WTC11 (cell line): ENCODE measurements around the gene ASB14.

Source experiments
- ESRRA ChIP-seq: sonication (generic); formaldehyde crosslinking; IDR thresholded peaks from 2 replicates; pipeline ENCODE4 v1.8.1; 2022; ENCODE audit warnings: mild to moderate bottlenecking, missing genetic modification reagents, borderline replicate concordance
- FOXK1 ChIP-seq: sonication (generic); formaldehyde crosslinking; IDR thresholded peaks from 2 replicates; pipeline ENCODE4 v1.8.0; 2022; ENCODE audit warnings: mild to moderate bottlenecking, moderate library complexity, missing genetic modification reagents
- GABPB1 ChIP-seq: sonication (generic); formaldehyde crosslinking; IDR thresholded peaks from 2 replicates; pipeline ENCODE4 v1.8.1; 2023; ENCODE audit warnings: mild to moderate bottlenecking, missing genetic modification reagents
- JUN ChIP-seq: sonication (generic); formaldehyde crosslinking; IDR thresholded peaks from 2 replicates; pipeline ENCODE4 v1.8.0; 2023; ENCODE audit warnings: mild to moderate bottlenecking, missing genetic modification reagents
- NFYB ChIP-seq: sonication (generic); formaldehyde crosslinking; conservative IDR thresholded peaks from 2 replicates; pipeline ENCODE4 v1.8.0; 2022; ENCODE audit warnings: low read depth, missing genetic modification reagents
- NR3C1 ChIP-seq: sonication (generic); formaldehyde crosslinking; conservative IDR thresholded peaks from 2 replicates; pipeline ENCODE4 v1.8.1; 2023; ENCODE audit warnings: low read depth, mild to moderate bottlenecking, missing genetic modification reagents
- RELA ChIP-seq: sonication (generic); formaldehyde crosslinking; IDR thresholded peaks from 2 replicates; pipeline ENCODE4 v1.8.1; 2022; ENCODE audit warnings: missing genetic modification reagents, mild to moderate bottlenecking, borderline replicate concordance
- TP53 ChIP-seq: sonication (generic); formaldehyde crosslinking; IDR thresholded peaks from 2 replicates; pipeline ENCODE4 v1.8.1; 2023; ENCODE audit warnings: mild to moderate bottlenecking, missing genetic modification reagents
- TF ChIP-seq, protein P1 (sequence below): fragments of 200-600 bp; IDR thresholded peaks from 2 replicates; pipeline ENCODE4 v1.8.0; 2022; ENCODE audit warnings: antibody characterized with exemption
- TF ChIP-seq, protein P2 (sequence below): sonication (generic); formaldehyde crosslinking; IDR thresholded peaks from 2 replicates; pipeline ENCODE4 v1.8.0; 2023; ENCODE audit warnings: missing genetic modification reagents
- TF ChIP-seq, protein P3 (sequence below): sonication (generic); formaldehyde crosslinking; IDR thresholded peaks from 2 replicates; pipeline ENCODE4 v1.8.1; 2022; ENCODE audit warnings: low read depth, mild to moderate bottlenecking, moderate library complexity, missing genetic modification reagents, borderline replicate concordance
- TF ChIP-seq, protein P4 (sequence below): sonication (generic); formaldehyde crosslinking; IDR thresholded peaks from 2 replicates; pipeline ENCODE4 v1.8.1; 2023; ENCODE audit warnings: mild to moderate bottlenecking, moderate library complexity, missing genetic modification reagents
- TF ChIP-seq, protein P5 (sequence below): sonication (generic); formaldehyde crosslinking; IDR thresholded peaks from 2 replicates; pipeline ENCODE4 v1.8.0; 2022; ENCODE audit warnings: mild to moderate bottlenecking, missing genetic modification reagents

DNA sequence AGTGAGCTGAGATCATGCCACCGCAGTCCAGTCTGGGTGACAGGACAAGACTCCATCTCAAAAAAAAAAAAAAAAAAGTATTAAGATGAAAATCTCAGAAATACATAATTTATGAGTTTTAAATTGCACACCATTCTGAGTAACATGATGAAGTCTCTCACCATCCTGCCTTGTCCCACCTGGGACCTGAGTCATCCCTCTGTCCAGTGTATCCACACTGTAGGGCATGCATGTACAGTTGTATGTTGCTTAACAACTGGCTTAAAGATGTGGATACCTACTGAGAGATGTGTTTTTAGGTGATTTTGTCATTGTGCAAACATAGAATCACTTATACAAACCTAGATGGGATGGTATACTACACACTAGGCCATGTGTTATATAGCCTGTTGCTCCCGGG lies 17.1 kb downstream of the ASB14 start:
- TF ChIP-seq, protein P1, sequence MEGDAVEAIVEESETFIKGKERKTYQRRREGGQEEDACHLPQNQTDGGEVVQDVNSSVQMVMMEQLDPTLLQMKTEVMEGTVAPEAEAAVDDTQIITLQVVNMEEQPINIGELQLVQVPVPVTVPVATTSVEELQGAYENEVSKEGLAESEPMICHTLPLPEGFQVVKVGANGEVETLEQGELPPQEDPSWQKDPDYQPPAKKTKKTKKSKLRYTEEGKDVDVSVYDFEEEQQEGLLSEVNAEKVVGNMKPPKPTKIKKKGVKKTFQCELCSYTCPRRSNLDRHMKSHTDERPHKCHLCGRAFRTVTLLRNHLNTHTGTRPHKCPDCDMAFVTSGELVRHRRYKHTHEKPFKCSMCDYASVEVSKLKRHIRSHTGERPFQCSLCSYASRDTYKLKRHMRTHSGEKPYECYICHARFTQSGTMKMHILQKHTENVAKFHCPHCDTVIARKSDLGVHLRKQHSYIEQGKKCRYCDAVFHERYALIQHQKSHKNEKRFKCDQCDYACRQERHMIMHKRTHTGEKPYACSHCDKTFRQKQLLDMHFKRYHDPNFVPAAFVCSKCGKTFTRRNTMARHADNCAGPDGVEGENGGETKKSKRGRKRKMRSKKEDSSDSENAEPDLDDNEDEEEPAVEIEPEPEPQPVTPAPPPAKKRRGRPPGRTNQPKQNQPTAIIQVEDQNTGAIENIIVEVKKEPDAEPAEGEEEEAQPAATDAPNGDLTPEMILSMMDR = no peak
- TF ChIP-seq, protein P2, sequence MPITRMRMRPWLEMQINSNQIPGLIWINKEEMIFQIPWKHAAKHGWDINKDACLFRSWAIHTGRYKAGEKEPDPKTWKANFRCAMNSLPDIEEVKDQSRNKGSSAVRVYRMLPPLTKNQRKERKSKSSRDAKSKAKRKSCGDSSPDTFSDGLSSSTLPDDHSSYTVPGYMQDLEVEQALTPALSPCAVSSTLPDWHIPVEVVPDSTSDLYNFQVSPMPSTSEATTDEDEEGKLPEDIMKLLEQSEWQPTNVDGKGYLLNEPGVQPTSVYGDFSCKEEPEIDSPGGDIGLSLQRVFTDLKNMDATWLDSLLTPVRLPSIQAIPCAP (CRISPR knock-in tag) = no peak
- TF ChIP-seq NFYB (CRISPR knock-in tag) = no peak
- TF ChIP-seq, protein P3, sequence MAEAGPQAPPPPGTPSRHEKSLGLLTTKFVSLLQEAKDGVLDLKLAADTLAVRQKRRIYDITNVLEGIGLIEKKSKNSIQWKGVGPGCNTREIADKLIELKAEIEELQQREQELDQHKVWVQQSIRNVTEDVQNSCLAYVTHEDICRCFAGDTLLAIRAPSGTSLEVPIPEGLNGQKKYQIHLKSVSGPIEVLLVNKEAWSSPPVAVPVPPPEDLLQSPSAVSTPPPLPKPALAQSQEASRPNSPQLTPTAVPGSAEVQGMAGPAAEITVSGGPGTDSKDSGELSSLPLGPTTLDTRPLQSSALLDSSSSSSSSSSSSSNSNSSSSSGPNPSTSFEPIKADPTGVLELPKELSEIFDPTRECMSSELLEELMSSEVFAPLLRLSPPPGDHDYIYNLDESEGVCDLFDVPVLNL = no peak
- no peak for TF ChIP-seq FOXK1
- TF ChIP-seq ESRRA (CRISPR knock-in tag) = no peak
- TF ChIP-seq GABPB1 (CRISPR knock-in tag) = no peak
- no peak for TF ChIP-seq JUN (CRISPR knock-in tag)
- no peak for TF ChIP-seq TP53
- TF ChIP-seq, protein P4, sequence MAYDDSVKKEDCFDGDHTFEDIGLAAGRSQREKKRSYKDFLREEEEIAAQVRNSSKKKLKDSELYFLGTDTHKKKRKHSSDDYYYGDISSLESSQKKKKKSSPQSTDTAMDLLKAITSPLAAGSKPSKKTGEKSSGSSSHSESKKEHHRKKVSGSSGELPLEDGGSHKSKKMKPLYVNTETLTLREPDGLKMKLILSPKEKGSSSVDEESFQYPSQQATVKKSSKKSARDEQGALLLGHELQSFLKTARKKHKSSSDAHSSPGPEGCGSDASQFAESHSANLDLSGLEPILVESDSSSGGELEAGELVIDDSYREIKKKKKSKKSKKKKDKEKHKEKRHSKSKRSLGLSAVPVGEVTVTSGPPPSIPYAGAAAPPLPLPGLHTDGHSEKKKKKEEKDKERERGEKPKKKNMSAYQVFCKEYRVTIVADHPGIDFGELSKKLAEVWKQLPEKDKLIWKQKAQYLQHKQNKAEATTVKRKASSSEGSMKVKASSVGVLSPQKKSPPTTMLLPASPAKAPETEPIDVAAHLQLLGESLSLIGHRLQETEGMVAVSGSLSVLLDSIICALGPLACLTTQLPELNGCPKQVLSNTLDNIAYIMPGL (CRISPR knock-in tag) = no peak
- no peak for TF ChIP-seq NR3C1 (CRISPR knock-in tag)
- TF ChIP-seq, protein P5, sequence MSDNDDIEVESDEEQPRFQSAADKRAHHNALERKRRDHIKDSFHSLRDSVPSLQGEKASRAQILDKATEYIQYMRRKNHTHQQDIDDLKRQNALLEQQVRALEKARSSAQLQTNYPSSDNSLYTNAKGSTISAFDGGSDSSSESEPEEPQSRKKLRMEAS (CRISPR knock-in tag) = no peak
- TF ChIP-seq RELA (CRISPR knock-in tag) = no peak
